OCI-LY3 (cell line): ENCODE data around the gene AMELX.

Experiments
- EZH2phosphoT487 ChIP-seq: fragments of 200-600 bp; shearing (Covaris generic); IDR thresholded peaks from 2 replicates; pipeline ENCODE4 v1.6.1; 2018; ENCODE audit warnings: antibody characterized with exemption, mixed run types, low read depth
- TF ChIP-seq, protein P1 (sequence below): fragments of 200-600, 300-600 bp; sonication (generic); IDR thresholded peaks from 2 replicates; pipeline ENCODE4 v1.5.1; 2014; ENCODE audit warnings: antibody characterized with exemption, low read length, low read depth

DNA sequence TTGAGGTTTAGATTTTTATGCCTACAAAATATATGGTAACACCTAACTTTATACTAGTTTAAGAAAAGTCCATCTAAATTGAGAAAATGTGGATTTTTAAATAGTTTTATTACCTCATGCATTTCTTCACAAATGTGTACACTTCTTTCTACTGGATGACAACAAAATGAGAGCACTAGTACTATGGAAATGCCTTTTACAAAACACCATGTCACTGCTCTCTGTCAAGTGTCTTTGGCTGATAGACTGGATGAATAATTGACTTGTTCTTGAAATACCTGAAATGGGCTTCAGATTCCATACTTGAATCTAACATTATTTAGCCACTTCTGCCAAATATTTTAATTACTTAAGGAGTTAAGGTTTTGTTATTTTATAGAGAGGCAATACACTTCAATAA is 49.5 kb downstream of the AMELX start:
- TF ChIP-seq, protein P1, sequence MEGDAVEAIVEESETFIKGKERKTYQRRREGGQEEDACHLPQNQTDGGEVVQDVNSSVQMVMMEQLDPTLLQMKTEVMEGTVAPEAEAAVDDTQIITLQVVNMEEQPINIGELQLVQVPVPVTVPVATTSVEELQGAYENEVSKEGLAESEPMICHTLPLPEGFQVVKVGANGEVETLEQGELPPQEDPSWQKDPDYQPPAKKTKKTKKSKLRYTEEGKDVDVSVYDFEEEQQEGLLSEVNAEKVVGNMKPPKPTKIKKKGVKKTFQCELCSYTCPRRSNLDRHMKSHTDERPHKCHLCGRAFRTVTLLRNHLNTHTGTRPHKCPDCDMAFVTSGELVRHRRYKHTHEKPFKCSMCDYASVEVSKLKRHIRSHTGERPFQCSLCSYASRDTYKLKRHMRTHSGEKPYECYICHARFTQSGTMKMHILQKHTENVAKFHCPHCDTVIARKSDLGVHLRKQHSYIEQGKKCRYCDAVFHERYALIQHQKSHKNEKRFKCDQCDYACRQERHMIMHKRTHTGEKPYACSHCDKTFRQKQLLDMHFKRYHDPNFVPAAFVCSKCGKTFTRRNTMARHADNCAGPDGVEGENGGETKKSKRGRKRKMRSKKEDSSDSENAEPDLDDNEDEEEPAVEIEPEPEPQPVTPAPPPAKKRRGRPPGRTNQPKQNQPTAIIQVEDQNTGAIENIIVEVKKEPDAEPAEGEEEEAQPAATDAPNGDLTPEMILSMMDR, result no peak
- no peak for TF ChIP-seq EZH2phosphoT487
